Stimulated activated naive B cell treated with anti-CD40 and anti-IgM and Interleukin-4, amounts not matched to agents 10 μg/mL and 1 μg/mL and 100 μg/mL, for 72 hours (primary cell): ENCODE data around the gene TMEM101.
"Not testable (repeated sequence)": the region's sequence is repeated elsewhere in the genome, so short reads cannot be mapped to it uniquely, and the experiment has no call there.

ENCODE experiments used
- ATAC-seq, 2 donors: fragments of 150-1000 bp; cut with Tn5 transposase; replicated peaks; 2 replicates each; pipeline ENCODE4 v1.10.0; 2021; ENCODE audit warnings: moderate library complexity in 1 of 2
- DNase-seq: peaks from one replicate; pipeline ENCODE4 v3.0.0; 2021
- H3K27ac Mint-ChIP-seq: one replicate; pipeline ENCODE4 v1.8.0; 2022; ENCODE audit warnings: mild to moderate bottlenecking, mixed read lengths
- H3K27me3 Mint-ChIP-seq, 2 donors: one replicate each; pipeline ENCODE4 v1.8.0; 2022; ENCODE audit warnings: mixed read lengths in 2 of 2
- H3K36me3 Mint-ChIP-seq, 2 donors: one replicate each; pipeline ENCODE4 v1.8.0; 2022; ENCODE audit warnings: mixed read lengths in 2 of 2, mild to moderate bottlenecking in 1 of 2
- H3K4me1 Mint-ChIP-seq, 2 donors: one replicate each; pipeline ENCODE4 v1.8.0; 2022; ENCODE audit warnings: mixed read lengths in 2 of 2, mild to moderate bottlenecking in 1 of 2
- H3K4me3 Mint-ChIP-seq, 2 donors: one replicate each; pipeline ENCODE4 v1.8.0; 2022; ENCODE audit warnings: mild to moderate bottlenecking in 2 of 2, mixed read lengths in 2 of 2, moderate library complexity in 1 of 2
- H3K9me3 Mint-ChIP-seq, 2 donors: one replicate each; pipeline ENCODE4 v1.8.0; 2022; ENCODE audit warnings: mixed read lengths in 2 of 2, mild to moderate bottlenecking in 1 of 2

Gene TMEM101

GRCh38 chr17:44014437-44015172 lies at the start of gene TMEM101:
TSS of gene TMEM101 (minus strand) at chr17:44014963. CDS start at chr17:44014952, 11 bp downstream.
- no peaks in the 10 kb centered on the region for H3K27me3 Mint-ChIP-seq
- peak within 1 kb of the TSS; percentile 96 to 100 for H3K4me3 Mint-ChIP-seq
- ATAC-seq (peak; percentile 98), DNase-seq (peak; percentile 85)
- peaks cover 17% of the 10 kb centered on the region in 2 donors for H3K36me3 Mint-ChIP-seq
- H3K27ac Mint-ChIP-seq: peak within 1 kb of the TSS; percentile 99
- H3K9me3 Mint-ChIP-seq: no peaks in the 10 kb centered on the region
- H3K4me1 Mint-ChIP-seq: peaks cover 15 to 29% of the 10 kb centered on the region in 2 donors

GRCh38 chr17:44063704-44064639 lies 49.2 kb upstream of the TMEM101 start:
- H3K36me3 Mint-ChIP-seq: peaks cover 14 to 48% of the 10 kb centered on the region in 2 donors
- peaks cover 18 to 56% of the 10 kb centered on the region in 2 donors for H3K4me1 Mint-ChIP-seq
- H3K27ac Mint-ChIP-seq: no peak overlapping the region
- no peaks in the 10 kb centered on the region for H3K9me3 Mint-ChIP-seq
- no peak for ATAC-seq
- no peak for DNase-seq
- H3K27me3 Mint-ChIP-seq: no peaks in the 10 kb centered on the region
- no peak overlapping the region for H3K4me3 Mint-ChIP-seq

GRCh38 chr17:44062871-44063270 lies 48.1 kb upstream of the TMEM101 start:
- Mint-ChIP-seq H3K4me1 (peaks cover 18 to 51% of the 10 kb centered on the region in 2 donors), H3K36me3 (peaks cover 23 to 52% of the 10 kb centered on the region in 2 donors), H3K27ac (no peak overlapping the region), H3K27me3 (no peaks in the 10 kb centered on the region), H3K9me3 (no peaks in the 10 kb centered on the region), H3K4me3 (no peak overlapping the region)
- no peak for DNase-seq
- no peak for ATAC-seq

GRCh38 chr17:44061446-44061845 lies 46.7 kb upstream of the TMEM101 start:
- Mint-ChIP-seq H3K4me1 (peaks cover 16 to 41% of the 10 kb centered on the region in 2 donors), H3K9me3 (no peaks in the 10 kb centered on the region), H3K36me3 (peaks cover 25 to 52% of the 10 kb centered on the region in 2 donors), H3K27me3 (no peaks in the 10 kb centered on the region), H3K4me3 (no peak overlapping the region), H3K27ac (no peak overlapping the region)
- no peak for DNase-seq
- ATAC-seq: no peak

- Mint-ChIP-seq H3K27ac (no peak overlapping the region), H3K9me3 (no peaks in the 10 kb centered on the region), H3K4me3 (no peak overlapping the region), H3K36me3 (peaks cover 28 to 52% of the 10 kb centered on the region in 2 donors), H3K27me3 (no peaks in the 10 kb centered on the region), H3K4me1 (peaks cover 12 to 34% of the 10 kb centered on the region in 2 donors)
- ATAC-seq (no peak), DNase-seq (no peak)
Observed at GRCh38 chr17:44059101-44059892, 44.5 kb upstream of the TMEM101 start.

- H3K9me3 Mint-ChIP-seq: no peaks in the 10 kb centered on the region
- no peak overlapping the region for H3K27ac Mint-ChIP-seq
- no peak for DNase-seq
- H3K4me3 Mint-ChIP-seq: no peak overlapping the region
- ATAC-seq: no peak
- H3K27me3 Mint-ChIP-seq: no peaks in the 10 kb centered on the region
- H3K4me1 Mint-ChIP-seq: peaks cover 8 to 13% of the 10 kb centered on the region in 2 donors
- peaks cover 35 to 46% of the 10 kb centered on the region in 2 donors for H3K36me3 Mint-ChIP-seq
Observed at GRCh38 chr17:44053125-44053872, 38.5 kb upstream of the TMEM101 start.

- peaks cover 0 to 3% of the 10 kb centered on the region in 2 donors for H3K9me3 Mint-ChIP-seq
- no peaks in the 10 kb centered on the region for H3K27me3 Mint-ChIP-seq
- ATAC-seq: no peak
- H3K36me3 Mint-ChIP-seq: peaks cover 40 to 55% of the 10 kb centered on the region in 2 donors
- peaks cover 7 to 9% of the 10 kb centered on the region in 2 donors for H3K4me1 Mint-ChIP-seq
- DNase-seq: no peak
- H3K4me3 Mint-ChIP-seq: no peak overlapping the region
- H3K27ac Mint-ChIP-seq: no peak overlapping the region
Observed at GRCh38 chr17:44049294-44050060, 34.7 kb upstream of the TMEM101 start.

GRCh38 chr17:44046893-44047292 lies 32.1 kb upstream of the TMEM101 start:
- H3K4me1 Mint-ChIP-seq, H3K27ac Mint-ChIP-seq, H3K27me3 Mint-ChIP-seq, H3K9me3 Mint-ChIP-seq, H3K4me3 Mint-ChIP-seq, DNase-seq: not testable (repeated sequence)
- ATAC-seq: peak; percentile 67 to 78
- H3K36me3 Mint-ChIP-seq: peaks cover 26 to 40% of the 10 kb centered on the region in 2 donors

GRCh38 chr17:44045486-44045885 lies 30.7 kb upstream of the TMEM101 start:
- DNase-seq: no peak
- Mint-ChIP-seq H3K9me3 (peaks cover 0 to 3% of the 10 kb centered on the region in 2 donors), H3K4me1 (peaks cover 8% of the 10 kb centered on the region in 2 donors), H3K27ac (no peak overlapping the region), H3K36me3 (peaks cover 22 to 36% of the 10 kb centered on the region in 2 donors), H3K27me3 (no peaks in the 10 kb centered on the region), H3K4me3 (no peak overlapping the region)
- ATAC-seq: no peak

GRCh38 chr17:44044071-44044470 lies 29.3 kb upstream of the TMEM101 start:
- peaks cover 8% of the 10 kb centered on the region in 2 donors for H3K4me1 Mint-ChIP-seq
- DNase-seq (no peak), ATAC-seq (no peak)
- peaks cover 29 to 42% of the 10 kb centered on the region in 2 donors for H3K36me3 Mint-ChIP-seq
- no peak overlapping the region for H3K27ac Mint-ChIP-seq
- H3K9me3 Mint-ChIP-seq: peaks cover 0 to 3% of the 10 kb centered on the region in 2 donors
- H3K4me3 Mint-ChIP-seq: no peak overlapping the region
- no peaks in the 10 kb centered on the region for H3K27me3 Mint-ChIP-seq

- Mint-ChIP-seq H3K27ac (no peak overlapping the region), H3K36me3 (peaks cover 23 to 39% of the 10 kb centered on the region in 2 donors), H3K4me3 (no peak overlapping the region), H3K9me3 (peaks cover 0 to 3% of the 10 kb centered on the region in 2 donors), H3K4me1 (peaks cover 8% of the 10 kb centered on the region in 2 donors), H3K27me3 (no peaks in the 10 kb centered on the region)
- DNase-seq (no peak), ATAC-seq (no peak)
Observed at GRCh38 chr17:44043272-44043696, 28.5 kb upstream of the TMEM101 start.

- no peaks in the 10 kb centered on the region for H3K9me3 Mint-ChIP-seq
- DNase-seq (no peak), ATAC-seq (no peak)
- no peak overlapping the region for H3K4me3 Mint-ChIP-seq
- H3K27me3 Mint-ChIP-seq: no peaks in the 10 kb centered on the region
- H3K36me3 Mint-ChIP-seq: peaks cover 23 to 39% of the 10 kb centered on the region in 2 donors
- peaks cover 8% of the 10 kb centered on the region in 2 donors for H3K4me1 Mint-ChIP-seq
- H3K27ac Mint-ChIP-seq: no peak overlapping the region
Observed at GRCh38 chr17:44039829-44040635, 25.3 kb upstream of the TMEM101 start.
